Mesendoderm (in vitro differentiated cells): Measurements from ENCODE around the gene ITIH3.

ENCODE experiments used
- DNase-seq: peaks from one replicate; pipeline ENCODE4 v3.0.0; 2013
- H2AK5ac ChIP-seq: 2 replicates; pipeline ENCODE4 v1.6.1; 2013; ENCODE audit warnings: low read length, inconsistent platforms
- H2BK120ac ChIP-seq: 2 replicates; pipeline ENCODE4 v1.6.1; 2013; ENCODE audit warnings: low read depth, mild to moderate bottlenecking, low read length, moderate library complexity, mixed read lengths
- H2BK15ac ChIP-seq: replicated peaks from 2 replicates; pipeline ENCODE4 v1.6.1; 2013; ENCODE audit warnings: low read depth, mild to moderate bottlenecking, moderate library complexity
- H2BK5ac ChIP-seq: 2 replicates; pipeline ENCODE4 v1.6.1; 2013; ENCODE audit warnings: low read length, inconsistent platforms
- H3K18ac ChIP-seq: 2 replicates; pipeline ENCODE4 v1.6.1; 2013; ENCODE audit warnings: mild to moderate bottlenecking, low read length, mixed read lengths
- H3K23ac ChIP-seq: one replicate; pipeline ENCODE4 v1.6.1; 2013; ENCODE audit warnings: low read length
- H3K27ac ChIP-seq: 2 replicates; pipeline ENCODE4 v1.5.1; 2013; ENCODE audit warnings: low read depth, mild to moderate bottlenecking, inconsistent platforms, low read length, moderate library complexity
- H3K27me3 ChIP-seq: 2 replicates; pipeline ENCODE4 v1.6.1; 2013; ENCODE audit warnings: low read length, control low read depth, mild to moderate bottlenecking, inconsistent platforms; ENCODE audit not compliant: insufficient read depth, poor library complexity
- H3K36me3 ChIP-seq: 2 replicates; pipeline ENCODE4 v1.6.1; 2013; ENCODE audit warnings: low read length, inconsistent platforms; ENCODE audit not compliant: control insufficient read depth, insufficient read depth
- H3K4ac ChIP-seq: one replicate; pipeline ENCODE4 v1.6.1; 2013; ENCODE audit warnings: low read depth, mild to moderate bottlenecking, low read length, moderate library complexity
- H3K4me1 ChIP-seq: 2 replicates; pipeline ENCODE4 v1.6.1; 2013; ENCODE audit warnings: low read depth, low read length, inconsistent platforms; ENCODE audit not compliant: control insufficient read depth
- H3K4me2 ChIP-seq: 2 replicates; pipeline ENCODE4 v1.6.1; 2013; ENCODE audit warnings: low read length
- H3K4me3 ChIP-seq: 2 replicates; pipeline ENCODE4 v1.5.1; 2013; ENCODE audit warnings: mild to moderate bottlenecking, low read length
- H3K56ac ChIP-seq: one replicate; pipeline ENCODE4 v1.6.1; 2013; ENCODE audit warnings: low read length
- H3K79me1 ChIP-seq: 2 replicates; pipeline ENCODE4 v1.6.1; 2013; ENCODE audit warnings: low read length, inconsistent platforms
- H3K79me2 ChIP-seq: 2 replicates; pipeline ENCODE4 v1.6.1; 2013; ENCODE audit warnings: mild to moderate bottlenecking, low read length; ENCODE audit not compliant: control insufficient read depth, insufficient read depth
- H3K9ac ChIP-seq: 2 replicates; pipeline ENCODE4 v1.6.1; 2013; ENCODE audit warnings: low read length, inconsistent platforms
- H4K5ac ChIP-seq: one replicate; pipeline ENCODE4 v1.6.1; 2013; ENCODE audit warnings: low read length
- H4K8ac ChIP-seq: one replicate; pipeline ENCODE4 v1.6.1; 2013; ENCODE audit warnings: low read depth, mild to moderate bottlenecking, control low read depth, low read length, moderate library complexity
- WGBS: extraction: QIAGEN DNeasy Blood & Tissue Kit; methylation state at CpG from one replicate; pipeline ENCODE4 v1.1.7; 2013; ENCODE audit warnings: low lambda C conversion rate, missing lambda C conversion rate; ENCODE audit not compliant: insufficient coverage; ENCODE audit errors: extremely low coverage; 5-methylcytosine and 5-hydroxymethylcytosine counted together

Gene ITIH3

DNA sequence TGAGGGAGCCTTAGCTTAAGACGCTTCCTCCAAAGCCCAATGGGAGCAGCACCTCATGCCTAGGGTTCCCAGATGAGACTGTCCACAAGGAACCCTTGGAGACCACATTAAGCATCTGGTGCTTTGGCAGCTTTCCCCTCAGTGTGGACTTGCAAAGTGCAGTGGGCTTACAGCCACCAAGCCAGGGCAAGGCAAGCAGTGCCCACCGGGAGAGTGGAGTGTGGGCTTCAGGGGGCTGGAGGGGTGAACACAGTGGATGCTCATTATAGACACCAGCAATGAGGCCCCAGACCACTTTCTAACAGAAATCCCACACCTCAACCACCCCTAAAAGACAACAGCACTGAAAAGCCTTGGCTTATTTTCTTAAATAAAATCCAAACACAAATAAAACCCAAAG, 49.3 kb downstream of the ITIH3 start:
- H3K4me3 ChIP-seq, result no peak overlapping the region
- H3K27me3 ChIP-seq, result no peaks in the 10 kb centered on the region
- H2AK5ac ChIP-seq, result no peak overlapping the region
- H3K4me1 ChIP-seq, result no peaks in the 10 kb centered on the region
- H3K79me1 ChIP-seq, result no peaks in the 10 kb centered on the region
- no peak overlapping the region for H3K18ac ChIP-seq
- H3K4me2 ChIP-seq, result no peak overlapping the region
- H2BK5ac ChIP-seq, result no peak overlapping the region
- no peak for DNase-seq
- no peak overlapping the region for H2BK120ac ChIP-seq
- H3K79me2 ChIP-seq, result no peaks in the 10 kb centered on the region
- no peak overlapping the region for H3K23ac ChIP-seq
- no CpG with 5 or more reads among the region's 2 CpGs for WGBS
- no peak overlapping the region for H3K9ac ChIP-seq
- no peak overlapping the region for H4K8ac ChIP-seq
- H4K5ac ChIP-seq, result no peak overlapping the region
- no peak overlapping the region for H3K56ac ChIP-seq
- no peak overlapping the region for H3K4ac ChIP-seq
- H2BK15ac ChIP-seq, result no peak overlapping the region
- H3K27ac ChIP-seq, result no peak overlapping the region
- H3K36me3 ChIP-seq, result no peaks in the 10 kb centered on the region

DNA sequence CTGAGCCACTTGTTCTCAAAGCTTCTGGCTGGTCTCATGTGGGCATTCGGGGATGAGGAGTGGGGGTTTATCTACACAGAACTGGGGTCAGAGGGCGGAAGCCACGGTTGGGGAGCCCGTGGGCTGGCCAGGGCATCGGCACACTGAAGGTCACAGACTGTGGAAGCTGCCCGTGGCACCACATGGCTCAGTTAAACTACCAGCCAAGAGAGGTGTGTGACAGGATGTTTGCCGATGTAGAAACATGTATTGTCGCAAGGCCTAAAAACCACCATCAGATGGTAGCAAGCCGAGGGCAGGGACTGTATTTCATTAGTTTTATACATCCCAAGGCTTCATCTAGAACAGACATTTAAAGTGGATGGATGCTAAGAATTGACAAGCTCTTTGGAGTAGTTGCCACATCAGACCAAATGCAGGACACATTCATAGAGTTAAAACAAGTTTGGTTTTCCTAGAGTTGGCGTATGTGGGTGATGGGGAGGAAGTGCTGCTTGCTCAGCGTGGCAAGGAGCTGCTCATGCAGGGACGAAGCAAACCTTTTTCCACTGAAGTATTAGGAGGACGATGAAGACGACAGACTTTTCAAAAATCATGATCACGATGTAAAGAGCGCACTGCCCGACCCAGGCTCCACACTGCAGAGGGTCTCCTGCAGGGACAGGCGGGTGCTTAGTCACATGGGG, 49.8 kb downstream of the ITIH3 start:
- H3K4me1 ChIP-seq, result no peaks in the 10 kb centered on the region
- H3K4me2 ChIP-seq, result no peak overlapping the region
- no peak overlapping the region for H3K4me3 ChIP-seq
- no peak overlapping the region for H2BK120ac ChIP-seq
- no peaks in the 10 kb centered on the region for H3K27me3 ChIP-seq
- H3K23ac ChIP-seq, result no peak overlapping the region
- no peak overlapping the region for H3K56ac ChIP-seq
- H3K36me3 ChIP-seq, result no peaks in the 10 kb centered on the region
- WGBS, result no CpG with 5 or more reads among the region's 18 CpGs
- no peaks in the 10 kb centered on the region for H3K79me1 ChIP-seq
- H2AK5ac ChIP-seq, result no peak overlapping the region
- no peak for DNase-seq
- H3K79me2 ChIP-seq, result no peaks in the 10 kb centered on the region
- no peak overlapping the region for H4K5ac ChIP-seq
- H4K8ac ChIP-seq, result no peak overlapping the region
- no peak overlapping the region for H3K4ac ChIP-seq
- H3K27ac ChIP-seq, result no peak overlapping the region
- no peak overlapping the region for H3K18ac ChIP-seq
- H2BK5ac ChIP-seq, result no peak overlapping the region
- H3K9ac ChIP-seq, result no peak overlapping the region
- no peak overlapping the region for H2BK15ac ChIP-seq

DNA sequence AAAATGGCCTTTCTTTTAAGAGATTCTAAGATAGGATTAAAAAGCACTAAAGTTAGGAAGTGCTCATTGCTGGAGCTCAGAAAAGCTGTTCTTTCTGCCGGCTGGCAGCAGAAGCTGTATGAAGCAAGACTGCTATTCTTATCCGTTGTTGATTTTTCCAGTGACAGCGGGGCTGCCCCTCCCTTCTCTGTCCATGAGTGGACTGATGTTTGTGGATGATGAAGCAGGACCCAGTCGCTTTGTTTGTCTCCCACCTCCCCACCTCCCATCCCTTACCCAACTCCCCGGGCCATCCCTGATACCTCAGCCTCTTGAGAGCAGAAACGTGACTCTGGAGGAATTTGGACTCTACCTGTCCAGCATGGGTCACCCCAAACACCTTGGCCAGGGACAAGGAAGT, 50.6 kb downstream of the ITIH3 start:
- no peaks in the 10 kb centered on the region for H3K79me2 ChIP-seq
- H3K27ac ChIP-seq, result no peak overlapping the region
- no peak overlapping the region for H3K56ac ChIP-seq
- WGBS, result no CpG with 5 or more reads among the region's 6 CpGs
- no peak overlapping the region for H3K4me2 ChIP-seq
- no peak overlapping the region for H2BK120ac ChIP-seq
- no peak overlapping the region for H2AK5ac ChIP-seq
- no peak overlapping the region for H3K18ac ChIP-seq
- DNase-seq, result no peak
- no peak overlapping the region for H3K9ac ChIP-seq
- H3K23ac ChIP-seq, result no peak overlapping the region
- H4K5ac ChIP-seq, result no peak overlapping the region
- H2BK15ac ChIP-seq, result no peak overlapping the region
- no peaks in the 10 kb centered on the region for H3K4me1 ChIP-seq
- no peaks in the 10 kb centered on the region for H3K27me3 ChIP-seq
- H3K4me3 ChIP-seq, result no peak overlapping the region
- no peak overlapping the region for H2BK5ac ChIP-seq
- H3K79me1 ChIP-seq, result no peaks in the 10 kb centered on the region
- no peak overlapping the region for H4K8ac ChIP-seq
- H3K36me3 ChIP-seq, result no peaks in the 10 kb centered on the region
- H3K4ac ChIP-seq, result no peak overlapping the region

DNA sequence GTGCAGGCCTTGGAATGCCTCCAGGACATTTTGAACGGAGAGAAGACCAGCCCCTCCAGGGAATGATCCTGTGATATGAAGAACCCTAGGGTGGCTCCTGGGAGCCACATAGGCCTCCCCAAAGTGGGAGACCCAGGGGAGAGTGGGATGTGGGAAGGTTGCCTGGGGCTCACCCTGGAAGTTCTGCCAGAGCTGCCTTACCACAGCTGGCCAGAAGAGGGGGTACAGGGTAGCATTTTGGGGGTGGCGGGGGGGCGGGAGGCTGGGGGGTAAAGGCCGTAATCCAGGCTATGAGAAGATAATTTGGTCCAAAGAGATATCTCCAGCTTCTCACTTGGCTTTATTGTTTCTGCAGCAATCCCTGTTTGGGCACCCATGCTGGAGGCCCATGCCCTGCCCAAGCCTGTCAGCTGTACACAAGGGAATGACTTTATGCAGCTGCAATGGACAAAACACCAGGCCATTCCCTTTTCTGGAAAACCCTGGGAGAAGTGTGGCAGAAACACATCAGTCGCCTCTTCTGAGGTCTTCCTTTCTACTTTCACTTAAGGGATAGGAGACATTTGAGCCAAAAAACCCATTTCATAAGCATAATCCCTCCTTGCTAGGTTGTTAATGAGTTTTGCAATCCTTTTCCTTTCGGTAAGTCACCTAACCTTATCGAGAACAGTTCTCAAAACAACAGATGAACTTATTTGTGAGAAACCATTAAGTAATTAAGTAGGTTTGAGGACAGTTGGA, 51.3 kb downstream of the ITIH3 start:
- Histone ChIP-seq H3K4me3 (no peak overlapping the region), H3K56ac (no peak overlapping the region), H3K4ac (no peak overlapping the region), H2AK5ac (no peak overlapping the region), H3K36me3 (no peaks in the 10 kb centered on the region), H2BK5ac (no peak overlapping the region), H3K79me1 (no peaks in the 10 kb centered on the region), H3K27me3 (no peaks in the 10 kb centered on the region), H2BK120ac (no peak overlapping the region), H3K79me2 (no peaks in the 10 kb centered on the region), H4K5ac (no peak overlapping the region), H3K4me2 (no peak overlapping the region), H3K9ac (no peak overlapping the region), H3K18ac (no peak overlapping the region), H3K23ac (no peak overlapping the region), H4K8ac (no peak overlapping the region), H2BK15ac (no peak overlapping the region), H3K4me1 (no peaks in the 10 kb centered on the region), H3K27ac (no peak overlapping the region)
- DNase-seq, result no peak
- WGBS, result no CpG with 5 or more reads among the region's 7 CpGs

DNA sequence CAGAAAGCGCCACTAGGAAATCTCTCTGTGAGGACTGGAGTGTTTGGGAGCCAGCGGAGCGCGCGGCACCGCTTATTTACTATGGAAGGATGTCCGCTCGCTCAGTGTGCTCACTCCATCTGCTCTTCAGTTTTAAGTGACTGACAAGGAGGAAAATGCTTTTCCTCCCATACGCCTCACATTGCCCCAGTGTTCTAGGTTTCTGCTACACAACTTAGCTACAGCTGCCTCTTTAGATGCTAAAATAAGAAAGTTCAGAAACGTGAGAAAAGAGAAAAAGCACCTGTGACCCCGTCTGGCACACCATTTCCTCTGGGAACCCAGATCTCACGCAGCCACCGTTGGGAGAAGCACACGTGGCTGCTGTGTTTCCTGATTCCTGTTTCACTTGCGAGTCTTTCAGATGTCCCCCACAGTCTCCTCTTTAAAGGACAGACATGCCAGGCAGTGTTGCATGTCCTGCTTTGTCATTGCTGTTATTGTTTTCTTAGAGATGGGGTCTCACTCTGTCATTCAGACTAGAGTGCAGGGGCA, 51.9 kb downstream of the ITIH3 start:
- no peaks in the 10 kb centered on the region for H3K79me2 ChIP-seq
- no peak overlapping the region for H3K56ac ChIP-seq
- no peaks in the 10 kb centered on the region for H3K36me3 ChIP-seq
- no peaks in the 10 kb centered on the region for H3K4me1 ChIP-seq
- H4K5ac ChIP-seq, result no peak overlapping the region
- no peak overlapping the region for H2BK120ac ChIP-seq
- no peak overlapping the region for H3K4me3 ChIP-seq
- H3K4me2 ChIP-seq, result no peak overlapping the region
- H3K9ac ChIP-seq, result no peak overlapping the region
- H3K4ac ChIP-seq, result no peak overlapping the region
- no peak overlapping the region for H3K27ac ChIP-seq
- no peak for DNase-seq
- H3K79me1 ChIP-seq, result no peaks in the 10 kb centered on the region
- no peak overlapping the region for H4K8ac ChIP-seq
- no CpG with 5 or more reads among the region's 15 CpGs for WGBS
- H3K27me3 ChIP-seq, result no peaks in the 10 kb centered on the region
- H2BK15ac ChIP-seq, result no peak overlapping the region
- no peak overlapping the region for H2BK5ac ChIP-seq
- no peak overlapping the region for H3K23ac ChIP-seq
- H3K18ac ChIP-seq, result no peak overlapping the region
- no peak overlapping the region for H2AK5ac ChIP-seq
